HL-60 (cell line): ENCODE measurements around the gene ANKS1B.

Experiments used
- CTCF ChIP-seq: IDR thresholded peaks from one replicate; pipeline ENCODE4 v1.5.1; 2011; ENCODE audit warnings: low read length, control low read depth, inconsistent platforms; ENCODE audit not compliant: insufficient read depth
- POLR2AphosphoS5 ChIP-seq: IDR thresholded peaks from 2 replicates; pipeline ENCODE4 v1.6.1; 2012; ENCODE audit warnings: low read depth

GRCh38 chr12:98973395-98973794 lies 1011.3 kb downstream of the ANKS1B start:
- TF ChIP-seq POLR2AphosphoS5 = no peak
- TF ChIP-seq CTCF = no peak
